GM18507 (cell line): ENCODE results near the gene CLIC1.
A peak's percentile ranks its signal among the peaks of the same experiment; 100 is the strongest.

Experiments used
- DNase-seq: peaks from one replicate; pipeline ENCODE4 v3.0.0; 2011; ENCODE audit warnings: low read depth; ENCODE audit not compliant: insufficient read length; ENCODE audit errors: extremely low spot score
- FAIRE-seq: peaks from 2 replicates; lab custom pipeline; 2011; peaks lifted over from hg19 to GRCh38; lab: Jason Lieb, UNC

CLIC1 gene

GRCh38 chr6:31740397-31741223, 4.3 kb upstream of the CLIC1 start:
- FAIRE-seq (no peak), DNase-seq (no peak)

GRCh38 chr6:31739639-31740396, 3.5 kb upstream of the CLIC1 start, which contains the start of gene MSH5:
MSH5 (plus strand) TSS chr6:31740005; CDS start chr6:31740467, 462 bp downstream.
- peak; percentile 81 for DNase-seq
- peak; percentile 96 for FAIRE-seq

GRCh38 chr6:31737991-31738979, 2.0 kb upstream of the CLIC1 start:
- no peak for DNase-seq
- peak; percentile 96 for FAIRE-seq

- FAIRE-seq (no peak), DNase-seq (no peak)
Measured at GRCh38 chr6:31737315-31737990, 1.1 kb upstream of the CLIC1 start.

GRCh38 chr6:31736768-31737314, 511 bp upstream of the CLIC1 start:
- no peak for FAIRE-seq
- no peak for DNase-seq

GRCh38 chr6:31734821-31735406, 1.4 kb downstream of the CLIC1 start:
- peak; percentile 82 for FAIRE-seq

GRCh38 chr6:31734247-31734820, 2.0 kb downstream of the CLIC1 start:
- no peak for DNase-seq

More at GRCh38 chr6:31734821-31735406, 1.4 kb downstream of the CLIC1 start:
- no peak for DNase-seq

GRCh38 chr6:31733734-31734133, 2.6 kb downstream of the CLIC1 start:
- DNase-seq, result no peak
- no peak for FAIRE-seq

More at GRCh38 chr6:31734247-31734820, 2.0 kb downstream of the CLIC1 start:
- FAIRE-seq, result no peak

- FAIRE-seq (no peak), DNase-seq (no peak)
Measured at GRCh38 chr6:31732029-31732428, 4.3 kb downstream of the CLIC1 start.

- DNase-seq, result no peak
- FAIRE-seq, result no peak
Measured at GRCh38 chr6:31730631-31731086, 5.7 kb downstream of the CLIC1 start.

- FAIRE-seq (peak; percentile 21), DNase-seq (no peak)
Measured at GRCh38 chr6:31729979-31730630, 6.2 kb downstream of the CLIC1 start.

- FAIRE-seq (peak; percentile 73), DNase-seq (no peak)
Measured at GRCh38 chr6:31729515-31729978, 6.8 kb downstream of the CLIC1 start.

- no peak for DNase-seq
- FAIRE-seq, result no peak
Measured at GRCh38 chr6:31728767-31729514, 7.4 kb downstream of the CLIC1 start, which contains the start of gene DDAH2. DDAH2 (minus strand) TSS chr6:31729299; CDS start chr6:31729161, 138 bp downstream.

GRCh38 chr6:31727717-31728671, 8.3 kb downstream of the CLIC1 start:
- FAIRE-seq, result peak; percentile 89
- DNase-seq, result no peak

GRCh38 chr6:31727034-31727716, 9.2 kb downstream of the CLIC1 start:
- no peak for FAIRE-seq
- no peak for DNase-seq
